Measurements from ENCODE around the gene CCDC196. TPM values are rescaled to one million over a fixed set of nuclear protein-coding genes. Genes with fewer than 3 reads are reported as not detected.
A peak's percentile ranks its signal among the peaks of the same experiment; 100 is the strongest.

CCDC196 gene
- total RNA-seq, 6 donors from 2014 or later: not detected

- Histone ChIP-seq H3K4me3 (no peak overlapping the region), H3K27me3 (no peaks in the 10 kb centered on the region), H3K4me1 (no peaks in the 10 kb centered on the region), H3K36me3 (no peaks in the 10 kb centered on the region), H3K9me3 (no peaks in the 10 kb centered on the region), H3K27ac (no peak overlapping the region)
- TF ChIP-seq POLR2A (IDR thresholded peaks at IDR 0.05) (no peak), POLR2AphosphoS5 (IDR thresholded peaks at IDR 0.05) (no peak), EP300 (IDR thresholded peaks at IDR 0.05) (no peak)
- TF ChIP-seq, protein P1, sequence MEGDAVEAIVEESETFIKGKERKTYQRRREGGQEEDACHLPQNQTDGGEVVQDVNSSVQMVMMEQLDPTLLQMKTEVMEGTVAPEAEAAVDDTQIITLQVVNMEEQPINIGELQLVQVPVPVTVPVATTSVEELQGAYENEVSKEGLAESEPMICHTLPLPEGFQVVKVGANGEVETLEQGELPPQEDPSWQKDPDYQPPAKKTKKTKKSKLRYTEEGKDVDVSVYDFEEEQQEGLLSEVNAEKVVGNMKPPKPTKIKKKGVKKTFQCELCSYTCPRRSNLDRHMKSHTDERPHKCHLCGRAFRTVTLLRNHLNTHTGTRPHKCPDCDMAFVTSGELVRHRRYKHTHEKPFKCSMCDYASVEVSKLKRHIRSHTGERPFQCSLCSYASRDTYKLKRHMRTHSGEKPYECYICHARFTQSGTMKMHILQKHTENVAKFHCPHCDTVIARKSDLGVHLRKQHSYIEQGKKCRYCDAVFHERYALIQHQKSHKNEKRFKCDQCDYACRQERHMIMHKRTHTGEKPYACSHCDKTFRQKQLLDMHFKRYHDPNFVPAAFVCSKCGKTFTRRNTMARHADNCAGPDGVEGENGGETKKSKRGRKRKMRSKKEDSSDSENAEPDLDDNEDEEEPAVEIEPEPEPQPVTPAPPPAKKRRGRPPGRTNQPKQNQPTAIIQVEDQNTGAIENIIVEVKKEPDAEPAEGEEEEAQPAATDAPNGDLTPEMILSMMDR (IDR thresholded peaks at IDR 0.05): no peak
- no peak for DNase-seq
- ATAC-seq (ENCODE audit: low FRiP score in 2 of 2): no peak
These were observed 8.6 kb upstream of the CCDC196 start for GRCh38 chr14:66477567-66477966.

DNA sequence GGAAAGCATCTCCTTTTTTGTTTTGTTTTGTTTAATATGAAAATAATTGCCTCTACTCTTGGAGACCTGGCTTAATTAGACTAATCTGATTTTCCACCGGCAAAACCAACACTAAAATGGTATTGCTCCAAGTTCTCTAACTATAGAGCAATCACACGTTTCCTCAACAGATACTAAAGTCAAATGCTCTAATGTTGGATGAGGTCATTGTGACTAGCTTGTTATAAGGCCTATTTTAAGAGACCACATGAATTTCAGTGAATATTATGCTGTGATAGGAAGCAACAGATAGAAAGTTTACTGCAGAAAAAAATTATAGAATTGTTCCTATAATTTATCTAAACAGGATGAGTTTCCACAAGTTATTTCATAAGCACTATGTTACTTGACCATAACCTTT lies 3.3 kb upstream of the CCDC196 start:
- 69 to 70% methylated on average over 2 of the region's 2 CpGs for WGBS, 2 donors
- TF ChIP-seq EP300 (IDR thresholded peaks at IDR 0.05) (no peak), POLR2A (IDR thresholded peaks at IDR 0.05) (no peak), POLR2AphosphoS5 (IDR thresholded peaks at IDR 0.05) (no peak)
- TF ChIP-seq, protein P1 (IDR thresholded peaks at IDR 0.05): no peak
- no peak overlapping the region for H3K27ac ChIP-seq

GRCh38 chr14:66483322-66483721 lies 2.8 kb upstream of the CCDC196 start:
- Histone ChIP-seq H3K4me1 (peaks cover 0 to 4% (median 0%) of the 10 kb centered on the region in 4 donors), H3K27ac (no peak overlapping the region), H3K4me3 (no peak overlapping the region), H3K9me3 (no peaks in the 10 kb centered on the region), H3K36me3 (no peaks in the 10 kb centered on the region), H3K27me3 (no peaks in the 10 kb centered on the region)
- ATAC-seq (ENCODE audit: low FRiP score in 2 of 2) (no peak), DNase-seq (peak in 1 of 2 donors; percentile 21)
- WGBS, 2 donors: 42 to 59% methylated on average over 1 of the region's 1 CpG
- TF ChIP-seq, protein P1 (IDR thresholded peaks at IDR 0.05): no peak
- TF ChIP-seq EP300 (IDR thresholded peaks at IDR 0.05): peak in 1 of 4 donors; percentile 40

More for the DNA sequence above, 3.3 kb upstream of the CCDC196 start:
- H3K9me3 ChIP-seq: no peaks in the 10 kb centered on the region
- H3K27me3 ChIP-seq: no peaks in the 10 kb centered on the region
- DNase-seq (no peak), ATAC-seq (ENCODE audit: low FRiP score in 2 of 2) (no peak)
- peaks cover 0 to 4% (median 0%) of the 10 kb centered on the region in 4 donors for H3K4me1 ChIP-seq
- H3K4me3 ChIP-seq: no peak overlapping the region
- no peaks in the 10 kb centered on the region for H3K36me3 ChIP-seq

- no peaks in the 10 kb centered on the region for H3K36me3 ChIP-seq
- H3K27me3 ChIP-seq: no peaks in the 10 kb centered on the region
- DNase-seq (no peak), ATAC-seq (ENCODE audit: low FRiP score in 2 of 2) (no peak)
- H3K4me1 ChIP-seq: peaks cover 0 to 4% (median 0%) of the 10 kb centered on the region in 4 donors
- H3K27ac ChIP-seq: no peak overlapping the region
- H3K9me3 ChIP-seq: no peaks in the 10 kb centered on the region
- no peak for TF ChIP-seq POLR2AphosphoS5 (IDR thresholded peaks at IDR 0.05)
- TF ChIP-seq EP300 (IDR thresholded peaks at IDR 0.05): no peak
- TF ChIP-seq POLR2A (IDR thresholded peaks at IDR 0.05): no peak
- H3K4me3 ChIP-seq: no peak overlapping the region
- 43 to 78% methylated on average over 3 of the region's 3 CpGs for WGBS, 2 donors
These were observed 1.1 kb upstream of the CCDC196 start for GRCh38 chr14:66485029-66485428.

- no peaks in the 10 kb centered on the region for H3K36me3 ChIP-seq
- H3K9me3 ChIP-seq: no peaks in the 10 kb centered on the region
- H3K4me1 ChIP-seq: peaks cover 0 to 4% (median 0%) of the 10 kb centered on the region in 4 donors
- DNase-seq (no peak), ATAC-seq (ENCODE audit: low FRiP score in 2 of 2) (no peak)
- H3K27ac ChIP-seq: no peak overlapping the region
- no peaks in the 10 kb centered on the region for H3K27me3 ChIP-seq
- TF ChIP-seq, protein P1 (IDR thresholded peaks at IDR 0.05): no peak
- TF ChIP-seq EP300 (IDR thresholded peaks at IDR 0.05): no peak
- TF ChIP-seq POLR2AphosphoS5 (IDR thresholded peaks at IDR 0.05): no peak
- no peak for TF ChIP-seq POLR2A (IDR thresholded peaks at IDR 0.05)
- WGBS, 2 donors: 66 to 69% methylated on average over 2 of the region's 2 CpGs
- no peak overlapping the region for H3K4me3 ChIP-seq
These were observed 993 bp downstream of the CCDC196 start for GRCh38 chr14:66487164-66487563.

Measured in upper lobe of left lung (tissue), 6 donors.